ENCODE results near the gene DIO1.

- TF ChIP-seq POLR2AphosphoS5 (IDR thresholded peaks at IDR 0.05; ENCODE audit: low read depth, low read length) = no peak
- TF ChIP-seq, protein P1, sequence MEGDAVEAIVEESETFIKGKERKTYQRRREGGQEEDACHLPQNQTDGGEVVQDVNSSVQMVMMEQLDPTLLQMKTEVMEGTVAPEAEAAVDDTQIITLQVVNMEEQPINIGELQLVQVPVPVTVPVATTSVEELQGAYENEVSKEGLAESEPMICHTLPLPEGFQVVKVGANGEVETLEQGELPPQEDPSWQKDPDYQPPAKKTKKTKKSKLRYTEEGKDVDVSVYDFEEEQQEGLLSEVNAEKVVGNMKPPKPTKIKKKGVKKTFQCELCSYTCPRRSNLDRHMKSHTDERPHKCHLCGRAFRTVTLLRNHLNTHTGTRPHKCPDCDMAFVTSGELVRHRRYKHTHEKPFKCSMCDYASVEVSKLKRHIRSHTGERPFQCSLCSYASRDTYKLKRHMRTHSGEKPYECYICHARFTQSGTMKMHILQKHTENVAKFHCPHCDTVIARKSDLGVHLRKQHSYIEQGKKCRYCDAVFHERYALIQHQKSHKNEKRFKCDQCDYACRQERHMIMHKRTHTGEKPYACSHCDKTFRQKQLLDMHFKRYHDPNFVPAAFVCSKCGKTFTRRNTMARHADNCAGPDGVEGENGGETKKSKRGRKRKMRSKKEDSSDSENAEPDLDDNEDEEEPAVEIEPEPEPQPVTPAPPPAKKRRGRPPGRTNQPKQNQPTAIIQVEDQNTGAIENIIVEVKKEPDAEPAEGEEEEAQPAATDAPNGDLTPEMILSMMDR (IDR thresholded peaks at IDR 0.05) = no peak
Measured at GRCh38 chr1:53954128-53954527, 60.1 kb downstream of the DIO1 start.

Measured in Panc1 (cell line).